ENCODE results near the gene PABPN1.
"Not testable (repeated sequence)": the region's sequence is repeated elsewhere in the genome, so short reads cannot be mapped to it uniquely, and the experiment has no call there.

PABPN1 gene

DNA sequence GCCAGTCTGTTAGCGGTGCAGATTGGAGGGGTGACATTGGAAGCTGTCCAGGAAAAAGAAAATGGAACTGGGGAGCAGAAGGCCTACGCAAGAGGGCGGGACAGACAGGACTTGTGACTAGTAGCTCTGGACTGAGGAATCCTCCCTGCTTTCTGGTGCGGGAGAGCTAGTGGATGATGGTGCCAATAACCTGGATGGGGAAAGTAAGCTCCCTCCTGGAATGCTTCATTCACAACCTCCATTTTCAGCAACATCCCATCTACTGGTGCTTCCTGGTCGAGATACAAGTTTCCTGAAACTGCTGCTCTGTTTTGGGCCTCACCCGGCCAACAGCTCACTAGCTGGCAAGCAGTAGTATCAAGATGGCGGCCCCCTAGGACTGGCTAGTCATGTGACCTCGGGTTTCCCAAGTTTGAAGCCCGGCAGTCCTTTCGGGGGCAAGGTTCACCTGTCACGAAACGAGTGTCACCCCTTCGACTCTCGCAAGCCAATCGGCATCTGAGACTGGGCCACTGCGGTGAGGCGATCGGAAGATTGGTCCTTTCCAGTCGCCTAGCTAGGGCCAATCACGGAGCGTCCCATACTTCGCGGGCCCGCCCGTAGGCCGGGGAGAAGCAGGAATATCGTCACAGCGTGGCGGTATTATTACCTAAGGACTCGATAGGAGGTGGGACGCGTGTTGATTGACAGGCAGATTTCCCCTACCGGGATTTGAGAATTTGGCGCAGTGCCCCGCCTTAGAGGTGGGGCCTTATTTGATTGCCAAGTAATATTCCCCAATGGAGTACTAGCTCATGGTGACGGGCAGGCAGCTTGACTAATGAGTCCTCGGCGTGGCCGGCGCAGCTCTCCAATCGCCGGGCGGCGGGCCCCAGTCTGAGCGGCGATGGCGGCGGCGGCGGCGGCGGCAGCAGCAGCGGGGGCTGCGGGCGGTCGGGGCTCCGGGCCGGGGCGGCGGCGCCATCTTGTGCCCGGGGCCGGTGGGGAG, at the start of gene PABPN1:
PABPN1 (plus strand) TSS at position 874 of the 988 bp plus-strand sequence; CDS start at position 887, 13 bp downstream.
- Histone ChIP-seq H3K27ac (peak within 1 kb of the TSS; percentile 91 to 96), H3K4me3 (peak within 1 kb of the TSS; percentile 81)
- DNase-seq (ENCODE audit: low spot score), result peak; percentile 100
- TF ChIP-seq, protein P1, sequence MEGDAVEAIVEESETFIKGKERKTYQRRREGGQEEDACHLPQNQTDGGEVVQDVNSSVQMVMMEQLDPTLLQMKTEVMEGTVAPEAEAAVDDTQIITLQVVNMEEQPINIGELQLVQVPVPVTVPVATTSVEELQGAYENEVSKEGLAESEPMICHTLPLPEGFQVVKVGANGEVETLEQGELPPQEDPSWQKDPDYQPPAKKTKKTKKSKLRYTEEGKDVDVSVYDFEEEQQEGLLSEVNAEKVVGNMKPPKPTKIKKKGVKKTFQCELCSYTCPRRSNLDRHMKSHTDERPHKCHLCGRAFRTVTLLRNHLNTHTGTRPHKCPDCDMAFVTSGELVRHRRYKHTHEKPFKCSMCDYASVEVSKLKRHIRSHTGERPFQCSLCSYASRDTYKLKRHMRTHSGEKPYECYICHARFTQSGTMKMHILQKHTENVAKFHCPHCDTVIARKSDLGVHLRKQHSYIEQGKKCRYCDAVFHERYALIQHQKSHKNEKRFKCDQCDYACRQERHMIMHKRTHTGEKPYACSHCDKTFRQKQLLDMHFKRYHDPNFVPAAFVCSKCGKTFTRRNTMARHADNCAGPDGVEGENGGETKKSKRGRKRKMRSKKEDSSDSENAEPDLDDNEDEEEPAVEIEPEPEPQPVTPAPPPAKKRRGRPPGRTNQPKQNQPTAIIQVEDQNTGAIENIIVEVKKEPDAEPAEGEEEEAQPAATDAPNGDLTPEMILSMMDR (IDR thresholded peaks at IDR 0.05), result no peak

DNA sequence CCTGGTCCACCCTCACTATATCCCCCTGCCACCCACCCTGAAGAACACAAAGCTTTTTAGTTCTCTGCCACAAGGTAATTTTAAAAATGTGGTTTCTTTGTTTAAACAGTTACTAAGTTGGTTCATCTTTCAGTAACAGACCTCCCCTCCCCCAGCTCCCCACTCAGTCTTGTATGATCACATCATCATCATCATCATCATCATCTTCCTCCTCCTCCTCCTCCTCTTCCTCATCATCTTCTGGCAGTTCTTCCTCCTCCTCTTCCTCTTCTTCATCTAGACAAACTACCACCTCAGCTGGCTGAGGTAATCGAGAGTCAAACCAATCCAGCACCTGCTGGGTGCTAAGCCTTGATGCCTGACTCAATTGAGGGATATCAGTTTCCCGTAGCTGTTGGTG, 45.8 kb upstream of the PABPN1 start:
- DNase-seq (ENCODE audit: low spot score), result no peak
- TF ChIP-seq, protein P1 (IDR thresholded peaks at IDR 0.05), result no peak
- H3K27ac ChIP-seq, result no peak overlapping the region
- H3K4me3 ChIP-seq, result no peak overlapping the region

GRCh38 chr14:23277189-23277588, 44.1 kb upstream of the PABPN1 start:
- Histone ChIP-seq H3K4me3 (no peak overlapping the region), H3K27ac (no peak overlapping the region)
- DNase-seq (ENCODE audit: low spot score), result no peak
- TF ChIP-seq, protein P1 (IDR thresholded peaks at IDR 0.05), result no peak

DNA sequence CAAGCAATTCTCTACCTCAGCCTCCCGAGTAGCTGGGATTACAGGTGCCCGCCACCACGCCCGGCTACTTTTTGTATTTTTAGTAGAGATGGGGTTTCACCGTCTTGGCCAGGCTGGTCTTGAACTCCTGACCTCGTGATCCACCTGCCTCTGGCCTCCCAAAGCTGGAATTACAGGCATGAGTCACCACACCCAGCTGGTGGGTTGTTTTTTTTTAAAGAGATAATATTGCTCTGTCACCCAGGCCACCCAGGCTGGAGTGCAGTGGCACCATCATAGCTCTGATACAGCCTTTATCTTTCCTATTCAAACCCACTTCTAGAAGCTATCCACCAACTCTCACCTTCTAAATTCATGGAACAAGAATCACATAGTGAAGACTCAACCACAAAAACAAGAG, 43.3 kb upstream of the PABPN1 start:
- H3K27ac ChIP-seq; DNase-seq (ENCODE audit: low spot score); H3K4me3 ChIP-seq: not testable (repeated sequence)

DNA sequence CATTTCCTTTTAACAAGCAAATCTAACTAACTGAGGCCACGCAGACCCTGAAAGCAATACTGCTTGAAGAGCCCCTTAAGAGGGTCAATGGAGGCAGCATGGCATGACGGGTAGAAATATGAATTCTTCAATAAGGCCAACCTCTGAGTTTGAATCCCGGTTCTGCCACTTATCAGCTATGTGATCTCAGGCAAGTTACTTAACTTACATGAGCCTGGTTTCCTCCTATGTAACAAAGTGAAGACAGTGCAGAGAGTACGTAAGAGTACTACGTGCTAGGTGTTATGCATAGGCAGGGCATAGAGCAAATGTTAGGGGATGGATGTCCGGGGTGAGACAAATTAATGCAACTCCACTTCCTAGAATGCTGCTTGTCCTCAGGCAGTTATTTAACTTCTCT, 40.0 kb upstream of the PABPN1 start:
- Histone ChIP-seq H3K27ac (no peak overlapping the region), H3K4me3 (no peak overlapping the region)
- no peak for DNase-seq (ENCODE audit: low spot score)
- TF ChIP-seq, protein P1 (IDR thresholded peaks at IDR 0.05), result no peak

DNA sequence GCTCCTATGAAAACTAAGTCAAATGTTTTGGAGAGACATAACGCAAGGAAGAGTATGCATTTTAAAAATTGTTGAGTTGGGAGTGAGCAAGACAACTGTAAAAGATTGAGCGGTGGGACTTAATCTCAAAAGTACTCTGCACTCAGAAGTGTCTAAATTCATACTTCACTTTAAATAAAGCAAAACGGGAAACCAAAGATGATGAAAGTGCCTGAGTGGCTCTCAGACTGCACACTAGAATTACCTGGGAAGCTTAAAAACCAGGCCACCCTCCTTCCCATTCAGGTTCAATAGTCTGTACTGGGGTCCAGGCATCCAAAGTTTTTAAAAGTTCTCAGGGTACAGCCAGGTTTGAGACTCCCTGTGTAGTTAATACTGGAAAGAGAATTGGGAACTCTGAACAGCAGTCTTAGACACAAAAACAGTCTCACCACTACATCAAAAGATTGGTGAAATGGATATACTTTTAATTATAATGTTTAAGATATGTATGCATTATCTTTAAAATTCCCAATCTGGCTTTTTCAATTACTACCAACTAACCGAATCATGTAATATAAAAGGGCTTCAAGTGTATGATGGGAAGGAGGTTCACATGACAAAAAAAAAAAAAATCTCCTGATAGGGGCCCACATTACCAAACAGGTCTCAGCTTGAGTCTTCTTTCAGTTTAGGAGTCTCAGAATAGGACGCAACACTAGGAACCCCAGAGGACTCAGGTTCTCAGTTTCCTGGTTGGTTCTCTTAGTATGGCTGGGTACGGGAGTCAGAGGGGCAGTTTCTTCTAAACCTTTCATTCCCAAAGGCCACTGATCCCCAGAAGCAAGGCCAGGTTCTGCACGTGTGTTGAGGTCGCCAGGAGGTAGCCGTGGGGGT, 36.4 kb upstream of the PABPN1 start:
- Histone ChIP-seq H3K4me3 (peak overlapping the region; percentile 85), H3K27ac (peak overlapping the region; percentile 90 to 95)
- TF ChIP-seq, protein P1 (IDR thresholded peaks at IDR 0.05), result no peak
- no peak for DNase-seq (ENCODE audit: low spot score)

- Histone ChIP-seq H3K4me3 (peak overlapping the region; percentile 85), H3K27ac (peak overlapping the region; percentile 90 to 95)
- DNase-seq (ENCODE audit: low spot score), result no peak
- TF ChIP-seq, protein P1 (IDR thresholded peaks at IDR 0.05), result no peak
Observed at GRCh38 chr14:23285530-23286019, 35.7 kb upstream of the PABPN1 start.
